ENCODE results near the gene SUPV3L1. TPM values are rescaled to one million over a fixed set of nuclear protein-coding genes. Genes with fewer than 3 reads are reported as not detected.

Gene SUPV3L1
- total and polyA plus RNA-seq, 9 of the 15 experiments (the other 6 are each of a cell fraction or from before 2014, with no cell fraction given), result 45.2 to 156 (median 92.6) TPM

- TF ChIP-seq, protein P1, sequence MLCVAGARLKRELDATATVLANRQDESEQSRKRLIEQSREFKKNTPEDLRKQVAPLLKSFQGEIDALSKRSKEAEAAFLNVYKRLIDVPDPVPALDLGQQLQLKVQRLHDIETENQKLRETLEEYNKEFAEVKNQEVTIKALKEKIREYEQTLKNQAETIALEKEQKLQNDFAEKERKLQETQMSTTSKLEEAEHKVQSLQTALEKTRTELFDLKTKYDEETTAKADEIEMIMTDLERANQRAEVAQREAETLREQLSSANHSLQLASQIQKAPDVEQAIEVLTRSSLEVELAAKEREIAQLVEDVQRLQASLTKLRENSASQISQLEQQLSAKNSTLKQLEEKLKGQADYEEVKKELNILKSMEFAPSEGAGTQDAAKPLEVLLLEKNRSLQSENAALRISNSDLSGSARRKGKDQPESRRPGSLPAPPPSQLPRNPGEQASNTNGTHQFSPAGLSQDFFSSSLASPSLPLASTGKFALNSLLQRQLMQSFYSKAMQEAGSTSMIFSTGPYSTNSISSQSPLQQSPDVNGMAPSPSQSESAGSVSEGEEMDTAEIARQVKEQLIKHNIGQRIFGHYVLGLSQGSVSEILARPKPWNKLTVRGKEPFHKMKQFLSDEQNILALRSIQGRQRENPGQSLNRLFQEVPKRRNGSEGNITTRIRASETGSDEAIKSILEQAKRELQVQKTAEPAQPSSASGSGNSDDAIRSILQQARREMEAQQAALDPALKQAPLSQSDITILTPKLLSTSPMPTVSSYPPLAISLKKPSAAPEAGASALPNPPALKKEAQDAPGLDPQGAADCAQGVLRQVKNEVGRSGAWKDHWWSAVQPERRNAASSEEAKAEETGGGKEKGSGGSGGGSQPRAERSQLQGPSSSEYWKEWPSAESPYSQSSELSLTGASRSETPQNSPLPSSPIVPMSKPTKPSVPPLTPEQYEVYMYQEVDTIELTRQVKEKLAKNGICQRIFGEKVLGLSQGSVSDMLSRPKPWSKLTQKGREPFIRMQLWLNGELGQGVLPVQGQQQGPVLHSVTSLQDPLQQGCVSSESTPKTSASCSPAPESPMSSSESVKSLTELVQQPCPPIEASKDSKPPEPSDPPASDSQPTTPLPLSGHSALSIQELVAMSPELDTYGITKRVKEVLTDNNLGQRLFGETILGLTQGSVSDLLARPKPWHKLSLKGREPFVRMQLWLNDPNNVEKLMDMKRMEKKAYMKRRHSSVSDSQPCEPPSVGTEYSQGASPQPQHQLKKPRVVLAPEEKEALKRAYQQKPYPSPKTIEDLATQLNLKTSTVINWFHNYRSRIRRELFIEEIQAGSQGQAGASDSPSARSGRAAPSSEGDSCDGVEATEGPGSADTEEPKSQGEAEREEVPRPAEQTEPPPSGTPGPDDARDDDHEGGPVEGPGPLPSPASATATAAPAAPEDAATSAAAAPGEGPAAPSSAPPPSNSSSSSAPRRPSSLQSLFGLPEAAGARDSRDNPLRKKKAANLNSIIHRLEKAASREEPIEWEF (CRISPR knock-in tag; IDR thresholded peaks at IDR 0.05), result no peak
- TF ChIP-seq TCF3 (CRISPR knock-in tag; IDR thresholded peaks at IDR 0.05), result no peak
- TF ChIP-seq, protein P2, sequence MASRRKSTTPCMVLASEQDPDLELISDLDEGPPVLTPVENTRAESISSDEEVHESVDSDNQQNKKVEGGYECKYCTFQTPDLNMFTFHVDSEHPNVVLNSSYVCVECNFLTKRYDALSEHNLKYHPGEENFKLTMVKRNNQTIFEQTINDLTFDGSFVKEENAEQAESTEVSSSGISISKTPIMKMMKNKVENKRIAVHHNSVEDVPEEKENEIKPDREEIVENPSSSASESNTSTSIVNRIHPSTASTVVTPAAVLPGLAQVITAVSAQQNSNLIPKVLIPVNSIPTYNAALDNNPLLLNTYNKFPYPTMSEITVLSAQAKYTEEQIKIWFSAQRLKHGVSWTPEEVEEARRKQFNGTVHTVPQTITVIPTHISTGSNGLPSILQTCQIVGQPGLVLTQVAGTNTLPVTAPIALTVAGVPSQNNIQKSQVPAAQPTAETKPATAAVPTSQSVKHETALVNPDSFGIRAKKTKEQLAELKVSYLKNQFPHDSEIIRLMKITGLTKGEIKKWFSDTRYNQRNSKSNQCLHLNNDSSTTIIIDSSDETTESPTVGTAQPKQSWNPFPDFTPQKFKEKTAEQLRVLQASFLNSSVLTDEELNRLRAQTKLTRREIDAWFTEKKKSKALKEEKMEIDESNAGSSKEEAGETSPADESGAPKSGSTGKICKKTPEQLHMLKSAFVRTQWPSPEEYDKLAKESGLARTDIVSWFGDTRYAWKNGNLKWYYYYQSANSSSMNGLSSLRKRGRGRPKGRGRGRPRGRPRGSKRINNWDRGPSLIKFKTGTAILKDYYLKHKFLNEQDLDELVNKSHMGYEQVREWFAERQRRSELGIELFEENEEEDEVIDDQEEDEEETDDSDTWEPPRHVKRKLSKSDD (conservative IDR thresholded peaks at IDR 0.05; ENCODE audit: low read length), result no peak
- TF ChIP-seq MEF2D (tag; conservative IDR thresholded peaks at IDR 0.05; ENCODE audit: low read depth), result no peak
- TF ChIP-seq SMARCE1 (IDR thresholded peaks at IDR 0.05), result no peak; the same call in 1 of the 2 replicates
- TF ChIP-seq, protein P3, sequence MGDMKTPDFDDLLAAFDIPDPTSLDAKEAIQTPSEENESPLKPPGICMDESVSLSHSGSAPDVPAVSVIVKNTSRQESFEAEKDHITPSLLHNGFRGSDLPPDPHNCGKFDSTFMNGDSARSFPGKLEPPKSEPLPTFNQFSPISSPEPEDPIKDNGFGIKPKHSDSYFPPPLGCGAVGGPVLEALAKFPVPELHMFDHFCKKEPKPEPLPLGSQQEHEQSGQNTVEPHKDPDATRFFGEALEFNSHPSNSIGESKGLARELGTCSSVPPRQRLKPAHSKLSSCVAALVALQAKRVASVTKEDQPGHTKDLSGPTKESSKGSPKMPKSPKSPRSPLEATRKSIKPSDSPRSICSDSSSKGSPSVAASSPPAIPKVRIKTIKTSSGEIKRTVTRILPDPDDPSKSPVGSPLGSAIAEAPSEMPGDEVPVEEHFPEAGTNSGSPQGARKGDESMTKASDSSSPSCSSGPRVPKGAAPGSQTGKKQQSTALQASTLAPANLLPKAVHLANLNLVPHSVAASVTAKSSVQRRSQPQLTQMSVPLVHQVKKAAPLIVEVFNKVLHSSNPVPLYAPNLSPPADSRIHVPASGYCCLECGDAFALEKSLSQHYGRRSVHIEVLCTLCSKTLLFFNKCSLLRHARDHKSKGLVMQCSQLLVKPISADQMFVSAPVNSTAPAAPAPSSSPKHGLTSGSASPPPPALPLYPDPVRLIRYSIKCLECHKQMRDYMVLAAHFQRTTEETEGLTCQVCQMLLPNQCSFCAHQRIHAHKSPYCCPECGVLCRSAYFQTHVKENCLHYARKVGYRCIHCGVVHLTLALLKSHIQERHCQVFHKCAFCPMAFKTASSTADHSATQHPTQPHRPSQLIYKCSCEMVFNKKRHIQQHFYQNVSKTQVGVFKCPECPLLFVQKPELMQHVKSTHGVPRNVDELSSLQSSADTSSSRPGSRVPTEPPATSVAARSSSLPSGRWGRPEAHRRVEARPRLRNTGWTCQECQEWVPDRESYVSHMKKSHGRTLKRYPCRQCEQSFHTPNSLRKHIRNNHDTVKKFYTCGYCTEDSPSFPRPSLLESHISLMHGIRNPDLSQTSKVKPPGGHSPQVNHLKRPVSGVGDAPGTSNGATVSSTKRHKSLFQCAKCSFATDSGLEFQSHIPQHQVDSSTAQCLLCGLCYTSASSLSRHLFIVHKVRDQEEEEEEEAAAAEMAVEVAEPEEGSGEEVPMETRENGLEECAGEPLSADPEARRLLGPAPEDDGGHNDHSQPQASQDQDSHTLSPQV (IDR thresholded peaks at IDR 0.05), result no peak
- no peak for TF ChIP-seq POLR2G (IDR thresholded peaks at IDR 0.05; ENCODE audit: low read depth, low read length)
- TF ChIP-seq SMARCC2 (IDR thresholded peaks at IDR 0.05; ENCODE audit: low read depth), result no peak
- no peak for TF ChIP-seq FOXK1 (CRISPR knock-in tag; IDR thresholded peaks at IDR 0.05; ENCODE audit: borderline replicate concordance)
- no peak for TF ChIP-seq CBX5 (IDR thresholded peaks at IDR 0.05; ENCODE audit: borderline replicate concordance, low read depth)
- TF ChIP-seq RBM34 (IDR thresholded peaks at IDR 0.05; ENCODE audit: borderline replicate concordance, insufficient read depth, low read length), result no peak
- TF ChIP-seq RCOR1 (IDR thresholded peaks at IDR 0.05; ENCODE audit: borderline replicate concordance in 1 of 2, low read depth in 2 of 2, low read length in 2 of 2), result peak in 1 of 2 experiments; percentile 14; a peak in 1 of 4 replicates
- TF ChIP-seq, protein P4, sequence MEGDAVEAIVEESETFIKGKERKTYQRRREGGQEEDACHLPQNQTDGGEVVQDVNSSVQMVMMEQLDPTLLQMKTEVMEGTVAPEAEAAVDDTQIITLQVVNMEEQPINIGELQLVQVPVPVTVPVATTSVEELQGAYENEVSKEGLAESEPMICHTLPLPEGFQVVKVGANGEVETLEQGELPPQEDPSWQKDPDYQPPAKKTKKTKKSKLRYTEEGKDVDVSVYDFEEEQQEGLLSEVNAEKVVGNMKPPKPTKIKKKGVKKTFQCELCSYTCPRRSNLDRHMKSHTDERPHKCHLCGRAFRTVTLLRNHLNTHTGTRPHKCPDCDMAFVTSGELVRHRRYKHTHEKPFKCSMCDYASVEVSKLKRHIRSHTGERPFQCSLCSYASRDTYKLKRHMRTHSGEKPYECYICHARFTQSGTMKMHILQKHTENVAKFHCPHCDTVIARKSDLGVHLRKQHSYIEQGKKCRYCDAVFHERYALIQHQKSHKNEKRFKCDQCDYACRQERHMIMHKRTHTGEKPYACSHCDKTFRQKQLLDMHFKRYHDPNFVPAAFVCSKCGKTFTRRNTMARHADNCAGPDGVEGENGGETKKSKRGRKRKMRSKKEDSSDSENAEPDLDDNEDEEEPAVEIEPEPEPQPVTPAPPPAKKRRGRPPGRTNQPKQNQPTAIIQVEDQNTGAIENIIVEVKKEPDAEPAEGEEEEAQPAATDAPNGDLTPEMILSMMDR (IDR thresholded peaks at IDR 0.05 in 2 of 3, conservative IDR thresholded peaks at IDR 0.05 in 1 of 3; ENCODE audit: insufficient read depth in 2 of 3, low read depth in 1 of 3, low read length in 3 of 3), result no peak
Measured at GRCh38 chr10:69211104-69211503, 31.1 kb downstream of the SUPV3L1 start (continued).

Data from K562 (cell line).